Astrocyte (in vitro differentiated cells and primary cell): ENCODE results near the gene GSS.

Source experiments
- CTCF ChIP-seq: IDR thresholded peaks from 2 replicates; pipeline ENCODE4 v1.5.1; 2011; ENCODE audit warnings: low read depth, mild to moderate bottlenecking, inconsistent platforms, low read length, moderate library complexity; ENCODE audit not compliant: insufficient read depth
- EZH2 ChIP-seq: IDR thresholded peaks from 2 replicates; pipeline ENCODE4 v1.6.1; 2012; ENCODE audit warnings: mild to moderate bottlenecking, low read length, inconsistent platforms; ENCODE audit not compliant: insufficient read depth

- no peak for TF ChIP-seq CTCF
- no peak for TF ChIP-seq EZH2
Observed at GRCh38 chr20:34887023-34887422, 68.6 kb downstream of the GSS start.
